Upper lobe of left lung (tissue), 4 donors: ENCODE data around the gene PNPO.

Experiments used
- CTCF ChIP-seq, 6 experiments: fragments of 450-650 bp in 4 of 6; fragments of 200-600 bp in 2 of 6; sonication (generic) in 2 of 6; IDR thresholded peaks; one replicate each; pipeline ENCODE4 v1.5.1; 2016 to 2019; ENCODE audit warnings: antibody characterized with exemption in 6 of 6
- EP300 ChIP-seq, 4 donors: sonication (generic); formaldehyde crosslinking; IDR thresholded peaks; one replicate each; pipeline ENCODE4 v1.5.1; 2017; ENCODE audit warnings: antibody characterized with exemption in 4 of 4, control low read depth in 2 of 4

DNA sequence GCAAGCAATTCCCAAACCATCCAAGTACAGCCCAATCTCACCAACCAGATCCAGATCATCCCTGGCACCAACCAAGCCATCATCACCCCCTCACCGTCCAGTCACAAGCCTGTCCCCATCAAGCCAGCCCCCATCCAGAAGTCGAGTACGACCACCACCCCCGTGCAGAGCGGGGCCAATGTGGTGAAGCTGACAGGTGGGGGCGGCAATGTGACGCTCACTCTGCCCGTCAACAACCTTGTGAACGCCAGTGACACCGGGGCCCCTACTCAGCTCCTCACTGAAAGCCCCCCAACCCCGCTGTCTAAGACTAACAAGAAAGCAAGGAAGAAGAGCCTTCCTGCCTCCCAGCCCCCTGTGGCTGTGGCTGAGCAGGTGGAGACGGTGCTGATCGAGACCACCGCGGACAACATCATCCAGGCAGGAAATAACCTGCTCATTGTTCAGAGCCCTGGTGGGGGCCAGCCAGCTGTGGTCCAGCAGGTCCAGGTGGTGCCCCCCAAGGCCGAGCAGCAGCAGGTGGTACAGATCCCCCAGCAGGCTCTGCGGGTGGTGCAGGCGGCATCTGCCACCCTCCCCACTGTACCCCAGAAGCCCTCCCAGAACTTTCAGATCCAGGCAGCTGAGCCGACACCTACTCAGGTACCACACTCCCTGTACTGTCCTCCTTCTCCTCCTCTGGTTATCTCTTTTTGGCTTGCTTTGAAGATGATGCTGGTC, 24.7 kb upstream of the PNPO start:
- no peak for TF ChIP-seq EP300 (IDR thresholded peaks at IDR 0.05)
- TF ChIP-seq CTCF (IDR thresholded peaks at IDR 0.05) = no peak
